ENCODE measurements around the gene PFN1. TPM values are rescaled to one million over a fixed set of nuclear protein-coding genes. Genes with fewer than 3 reads are reported as not detected.
A peak's percentile ranks its signal among the peaks of the same experiment; 100 is the strongest.

Gene PFN1
- total and polyA plus RNA-seq, 10 of the 15 experiments (the other 5 are each of a cell fraction or from before 2014, with no cell fraction given), result 154 to 3,892 (median 1,918) TPM

GRCh38 chr17:4945176-4945943 lies 3.0 kb downstream of the PFN1 start (continued):
- TF ChIP-seq ZNF687 (IDR thresholded peaks at IDR 0.05) (peak; percentile 40), YY1 (IDR thresholded peaks at IDR 0.05; ENCODE audit: low read depth, low read length) (peak; percentile 51; the same call in 1 of the 2 replicates), POLR2AphosphoS2 (IDR thresholded peaks at IDR 0.05; ENCODE audit: low read depth, low read length) (peak; percentile 93), CHD4 (IDR thresholded peaks at IDR 0.05) (no peak), TAF1 (IDR thresholded peaks at IDR 0.05; ENCODE audit: borderline replicate concordance, low read depth, low read length) (peak; percentile 67; the same call in 1 of the 2 replicates), RELA (IDR thresholded peaks at IDR 0.05; ENCODE audit: borderline replicate concordance, partially characterized antibody) (peak; percentile 83), EGR1 (IDR thresholded peaks at IDR 0.05; ENCODE audit: borderline replicate concordance in 1 of 2, low read depth in 2 of 2, low read length in 2 of 2) (peak in 1 of 2 experiments; percentile 21; a peak in 1 of 3 replicates), BCL11A (IDR thresholded peaks at IDR 0.05; ENCODE audit: low read depth, low read length) (peak; percentile 92), CBFB (IDR thresholded peaks at IDR 0.05; ENCODE audit: low read depth) (peak; percentile 87; the same call in 1 of the 2 replicates), MLLT1 (IDR thresholded peaks at IDR 0.05) (peak; percentile 75), POU2F2 (IDR thresholded peaks at IDR 0.05; ENCODE audit: borderline replicate concordance, low read depth, low read length) (peak; percentile 58; the same call in 2 of the 3 replicates), SRF (IDR thresholded peaks at IDR 0.05; ENCODE audit: low read depth in 2 of 2, low read length in 2 of 2) (0 out of 4 replicates have a peak, but pooled peaks of 1 of the 2 experiments have one; percentile 60), SIN3A (IDR thresholded peaks at IDR 0.05; ENCODE audit: low read depth, low read length) (0 out of 2 replicates have a peak, but pooled peaks have one; percentile 29), NKRF (conservative IDR thresholded peaks at IDR 0.05) (peak; percentile 24; the same call in 1 of the 2 replicates), BACH1 (IDR thresholded peaks at IDR 0.05; ENCODE audit: borderline replicate concordance) (peak; percentile 99), POLR2AphosphoS5 (IDR thresholded peaks at IDR 0.05; ENCODE audit: low read length) (peak; percentile 87), MEF2B (IDR thresholded peaks at IDR 0.05; ENCODE audit: partially characterized antibody, poor library complexity, severe bottlenecking) (peak; percentile 16), IRF4 (IDR thresholded peaks at IDR 0.05; ENCODE audit: low read depth, low read length) (peak; percentile 87), JUNB (IDR thresholded peaks at IDR 0.05) (peak; percentile 92), SMAD5 (IDR thresholded peaks at IDR 0.05; ENCODE audit: low read depth) (peak; percentile 89), LARP7 (IDR thresholded peaks at IDR 0.05) (peak; percentile 54; the same call in 1 of the 2 replicates), BMI1 (IDR thresholded peaks at IDR 0.05; ENCODE audit: borderline replicate concordance) (peak; percentile 56; the same call in 1 of the 2 replicates), NFYA (IDR thresholded peaks at IDR 0.05; ENCODE audit: borderline replicate concordance, low read depth, low read length) (no peak), POLR2A (IDR thresholded peaks at IDR 0.05; ENCODE audit: low read depth, low read length) (peak; percentile 79)

Data from GM12878 (cell line).